ENCODE data around the gene GBP1.

GRCh38 chr1:89041119-89041641 lies 23.8 kb downstream of the GBP1 start:
- TF ChIP-seq CTCF (IDR thresholded peaks at IDR 0.05) (no peak), EP300 (IDR thresholded peaks at IDR 0.05) (no peak), POLR2AphosphoS5 (IDR thresholded peaks at IDR 0.05) (no peak)

Measured in upper lobe of left lung (tissue), 4 donors.